Measurements from ENCODE around the gene TACR1.

Gene TACR1

DNA sequence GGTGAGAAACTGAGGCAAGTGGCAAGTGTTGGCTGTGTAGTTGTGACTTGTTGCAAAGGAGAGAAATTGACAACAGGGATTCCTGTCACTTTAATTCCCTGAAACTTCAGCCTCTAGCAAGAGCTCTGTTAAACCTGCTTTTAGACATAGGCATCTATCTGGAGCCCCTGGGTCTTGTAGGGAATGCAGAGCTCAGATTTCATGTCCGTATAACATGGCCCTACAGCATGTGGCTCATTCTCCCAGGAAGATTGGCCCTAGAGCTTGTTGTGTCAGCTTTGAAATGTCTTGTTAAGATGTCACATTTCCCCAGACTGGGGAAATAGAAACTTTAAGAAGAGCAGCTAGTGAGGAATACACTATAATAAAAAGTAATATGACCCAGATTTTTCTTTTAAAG, 125.1 kb downstream of the TACR1 start:
- Mint-ChIP-seq H3K27me3 (ENCODE audit: low read depth, poor library complexity) (peaks cover 6% of the 10 kb centered on the region), H3K9me3 (no peaks in the 10 kb centered on the region), H3K27ac (no peak overlapping the region), H3K36me3 (ENCODE audit: low read depth) (no peaks in the 10 kb centered on the region), H3K4me1 (peaks cover 56% of the 10 kb centered on the region), H3K4me3 (no peak overlapping the region)
- no peak for DNase-seq
- TF ChIP-seq, protein P1, sequence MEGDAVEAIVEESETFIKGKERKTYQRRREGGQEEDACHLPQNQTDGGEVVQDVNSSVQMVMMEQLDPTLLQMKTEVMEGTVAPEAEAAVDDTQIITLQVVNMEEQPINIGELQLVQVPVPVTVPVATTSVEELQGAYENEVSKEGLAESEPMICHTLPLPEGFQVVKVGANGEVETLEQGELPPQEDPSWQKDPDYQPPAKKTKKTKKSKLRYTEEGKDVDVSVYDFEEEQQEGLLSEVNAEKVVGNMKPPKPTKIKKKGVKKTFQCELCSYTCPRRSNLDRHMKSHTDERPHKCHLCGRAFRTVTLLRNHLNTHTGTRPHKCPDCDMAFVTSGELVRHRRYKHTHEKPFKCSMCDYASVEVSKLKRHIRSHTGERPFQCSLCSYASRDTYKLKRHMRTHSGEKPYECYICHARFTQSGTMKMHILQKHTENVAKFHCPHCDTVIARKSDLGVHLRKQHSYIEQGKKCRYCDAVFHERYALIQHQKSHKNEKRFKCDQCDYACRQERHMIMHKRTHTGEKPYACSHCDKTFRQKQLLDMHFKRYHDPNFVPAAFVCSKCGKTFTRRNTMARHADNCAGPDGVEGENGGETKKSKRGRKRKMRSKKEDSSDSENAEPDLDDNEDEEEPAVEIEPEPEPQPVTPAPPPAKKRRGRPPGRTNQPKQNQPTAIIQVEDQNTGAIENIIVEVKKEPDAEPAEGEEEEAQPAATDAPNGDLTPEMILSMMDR (IDR thresholded peaks at IDR 0.05): no peak

- no peaks in the 10 kb centered on the region for H3K9me3 Mint-ChIP-seq
- no peak for DNase-seq
Observed at GRCh38 chr2:75071766-75072165, 127.6 kb downstream of the TACR1 start.

DNA sequence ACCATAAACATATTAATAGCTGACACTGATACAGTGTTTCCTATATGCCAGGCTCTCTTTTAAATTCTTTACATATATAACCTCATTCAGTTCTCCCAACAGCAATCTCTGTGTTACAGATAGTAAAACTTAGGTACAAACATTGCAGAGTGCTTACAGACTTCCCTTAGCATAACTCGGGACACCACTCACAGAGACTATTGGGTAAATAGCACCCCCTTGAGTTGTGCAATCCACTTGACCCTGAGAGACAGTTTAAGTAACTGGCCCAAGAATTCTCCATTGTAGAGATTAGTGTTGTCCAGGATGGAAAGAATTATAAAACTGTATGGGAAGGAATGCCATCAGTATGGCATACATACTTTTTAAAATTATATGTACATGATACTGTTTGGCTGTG, 130.8 kb downstream of the TACR1 start:
- Mint-ChIP-seq H3K9me3 (no peaks in the 10 kb centered on the region), H3K4me3 (no peak overlapping the region), H3K4me1 (peaks cover 28% of the 10 kb centered on the region), H3K36me3 (ENCODE audit: low read depth) (no peaks in the 10 kb centered on the region), H3K27ac (no peak overlapping the region), H3K27me3 (ENCODE audit: low read depth, poor library complexity) (no peaks in the 10 kb centered on the region)
- TF ChIP-seq, protein P1 (IDR thresholded peaks at IDR 0.05): no peak
- no peak for DNase-seq

More at GRCh38 chr2:75071766-75072165, 127.6 kb downstream of the TACR1 start:
- Mint-ChIP-seq H3K4me3 (peak overlapping the region; percentile 5), H3K4me1 (peaks cover 55% of the 10 kb centered on the region), H3K27me3 (ENCODE audit: low read depth, poor library complexity) (peaks cover 5% of the 10 kb centered on the region), H3K27ac (peak overlapping the region; percentile 28), H3K36me3 (ENCODE audit: low read depth) (no peaks in the 10 kb centered on the region)
- TF ChIP-seq, protein P1 (IDR thresholded peaks at IDR 0.05): no peak

GRCh38 chr2:75067506-75067905, 131.8 kb downstream of the TACR1 start:
- H3K4me1 Mint-ChIP-seq: peaks cover 18% of the 10 kb centered on the region
- H3K9me3 Mint-ChIP-seq: no peaks in the 10 kb centered on the region
- no peak for DNase-seq
- H3K36me3 Mint-ChIP-seq (ENCODE audit: low read depth): no peaks in the 10 kb centered on the region
- no peaks in the 10 kb centered on the region for H3K27me3 Mint-ChIP-seq (ENCODE audit: low read depth, poor library complexity)
- H3K27ac Mint-ChIP-seq: no peak overlapping the region
- no peak overlapping the region for H3K4me3 Mint-ChIP-seq
- TF ChIP-seq, protein P1 (IDR thresholded peaks at IDR 0.05): no peak

DNA sequence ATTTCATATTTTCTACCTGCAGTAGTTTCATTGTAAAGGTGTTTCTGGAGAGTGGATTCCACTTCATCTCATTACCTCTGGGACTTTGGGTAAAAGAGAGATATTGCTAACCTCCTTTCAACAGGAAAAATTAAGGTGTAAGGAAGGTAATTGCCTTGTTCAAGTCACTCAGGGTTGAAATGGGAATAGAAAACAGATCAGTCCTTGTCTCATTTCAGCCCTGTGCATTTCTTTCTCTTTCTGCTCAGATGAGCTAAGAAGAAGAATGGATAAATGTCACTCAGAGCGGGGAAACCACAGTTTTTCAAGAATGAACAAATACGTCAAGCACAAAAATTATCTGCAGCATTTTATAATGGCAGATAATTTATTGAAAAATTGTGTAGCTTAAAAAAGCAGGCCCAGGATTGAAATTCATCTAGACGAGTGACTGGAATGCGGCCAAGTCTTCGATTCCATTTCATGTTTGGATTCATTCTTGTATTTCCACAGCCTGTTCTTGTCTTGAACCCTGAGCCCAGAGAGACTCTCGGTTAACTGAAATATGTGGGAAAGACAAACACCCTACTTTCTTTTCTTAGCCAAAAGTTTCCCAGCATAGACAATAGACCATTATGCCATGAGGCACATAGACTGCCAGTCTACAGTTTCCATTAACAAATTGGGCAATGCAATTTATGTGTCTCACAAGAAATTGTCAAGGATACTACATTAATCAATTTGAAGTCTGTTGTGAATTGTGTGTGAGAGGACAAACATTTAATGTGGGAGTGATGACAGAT, 133.0 kb downstream of the TACR1 start:
- no peaks in the 10 kb centered on the region for H3K9me3 Mint-ChIP-seq
- DNase-seq: no peak
- H3K4me1 Mint-ChIP-seq: peaks cover 6% of the 10 kb centered on the region
- TF ChIP-seq, protein P1 (IDR thresholded peaks at IDR 0.05): no peak
- H3K36me3 Mint-ChIP-seq (ENCODE audit: low read depth): no peaks in the 10 kb centered on the region
- H3K27ac Mint-ChIP-seq: no peak overlapping the region
- peaks cover under 1% of the 10 kb centered on the region for H3K27me3 Mint-ChIP-seq (ENCODE audit: low read depth, poor library complexity)
- H3K4me3 Mint-ChIP-seq: no peak overlapping the region
